Epithelial cell of esophagus (primary cell): ENCODE results near the gene HES5.
"Not testable (repeated sequence)": the region's sequence is repeated elsewhere in the genome, so short reads cannot be mapped to it uniquely, and the experiment has no call there.

Experiments
- DNase-seq: peaks from one replicate; pipeline ENCODE4 v3.0.0; 2010; ENCODE audit warnings: low read depth
- H3K4me3 ChIP-seq: 2 replicates; pipeline ENCODE4 v1.5.1; 2011; ENCODE audit warnings: mild to moderate bottlenecking, low read length, control low read depth
- TF ChIP-seq, protein P1 (sequence below): IDR thresholded peaks from 2 replicates; pipeline ENCODE4 v1.5.1; 2011; ENCODE audit warnings: low read depth, mild to moderate bottlenecking, low read length, control low read depth, inconsistent platforms; ENCODE audit not compliant: insufficient read depth; ENCODE audit errors: missing control alignments

The HES5 gene

DNA sequence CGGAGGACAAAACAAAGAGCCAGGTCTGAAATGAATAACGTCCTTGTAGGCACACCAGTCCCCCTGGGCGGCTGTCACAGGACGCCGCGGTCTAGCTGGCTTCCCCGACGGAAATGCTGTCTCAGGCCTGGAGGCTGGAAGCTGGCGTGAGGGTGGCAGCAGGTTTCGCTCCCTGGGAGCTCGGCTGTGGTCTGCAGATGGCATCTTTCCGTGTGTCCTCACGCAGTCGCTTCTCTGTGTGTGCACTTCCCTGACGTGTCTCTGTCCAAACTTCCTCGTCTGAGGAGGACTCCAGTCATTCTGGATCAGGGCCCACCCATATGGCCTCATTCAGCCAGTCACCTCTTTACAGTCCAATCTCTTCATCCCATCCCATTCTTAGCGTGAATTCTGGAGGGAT is 40.3 kb upstream of the HES5 start:
- no peak for DNase-seq
- TF ChIP-seq, protein P1, sequence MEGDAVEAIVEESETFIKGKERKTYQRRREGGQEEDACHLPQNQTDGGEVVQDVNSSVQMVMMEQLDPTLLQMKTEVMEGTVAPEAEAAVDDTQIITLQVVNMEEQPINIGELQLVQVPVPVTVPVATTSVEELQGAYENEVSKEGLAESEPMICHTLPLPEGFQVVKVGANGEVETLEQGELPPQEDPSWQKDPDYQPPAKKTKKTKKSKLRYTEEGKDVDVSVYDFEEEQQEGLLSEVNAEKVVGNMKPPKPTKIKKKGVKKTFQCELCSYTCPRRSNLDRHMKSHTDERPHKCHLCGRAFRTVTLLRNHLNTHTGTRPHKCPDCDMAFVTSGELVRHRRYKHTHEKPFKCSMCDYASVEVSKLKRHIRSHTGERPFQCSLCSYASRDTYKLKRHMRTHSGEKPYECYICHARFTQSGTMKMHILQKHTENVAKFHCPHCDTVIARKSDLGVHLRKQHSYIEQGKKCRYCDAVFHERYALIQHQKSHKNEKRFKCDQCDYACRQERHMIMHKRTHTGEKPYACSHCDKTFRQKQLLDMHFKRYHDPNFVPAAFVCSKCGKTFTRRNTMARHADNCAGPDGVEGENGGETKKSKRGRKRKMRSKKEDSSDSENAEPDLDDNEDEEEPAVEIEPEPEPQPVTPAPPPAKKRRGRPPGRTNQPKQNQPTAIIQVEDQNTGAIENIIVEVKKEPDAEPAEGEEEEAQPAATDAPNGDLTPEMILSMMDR = no peak

DNA sequence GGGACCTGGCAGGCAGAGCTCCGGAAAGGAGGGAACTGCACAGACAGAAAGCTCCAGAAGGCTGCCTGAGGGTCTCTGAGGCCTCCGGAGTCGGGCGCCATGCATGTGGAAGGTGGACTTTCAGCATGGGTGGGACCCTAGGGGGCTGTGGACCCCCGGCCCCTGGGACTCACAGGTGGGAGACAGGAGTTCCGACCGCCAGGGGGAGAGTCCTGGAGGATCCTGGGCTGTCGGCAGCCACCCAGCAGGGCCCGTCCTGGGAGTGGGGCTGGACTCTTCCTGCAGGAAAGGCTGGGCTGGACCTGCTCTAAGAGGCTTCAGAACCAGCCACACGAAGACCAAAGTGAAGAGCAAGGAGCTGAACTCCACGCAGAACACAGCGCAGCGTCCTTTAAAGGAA is 39.6 kb upstream of the HES5 start:
- not testable (repeated sequence) for DNase-seq, H3K4me3 ChIP-seq

More for the DNA sequence above, 40.3 kb upstream of the HES5 start:
- no peak overlapping the region for H3K4me3 ChIP-seq

DNA sequence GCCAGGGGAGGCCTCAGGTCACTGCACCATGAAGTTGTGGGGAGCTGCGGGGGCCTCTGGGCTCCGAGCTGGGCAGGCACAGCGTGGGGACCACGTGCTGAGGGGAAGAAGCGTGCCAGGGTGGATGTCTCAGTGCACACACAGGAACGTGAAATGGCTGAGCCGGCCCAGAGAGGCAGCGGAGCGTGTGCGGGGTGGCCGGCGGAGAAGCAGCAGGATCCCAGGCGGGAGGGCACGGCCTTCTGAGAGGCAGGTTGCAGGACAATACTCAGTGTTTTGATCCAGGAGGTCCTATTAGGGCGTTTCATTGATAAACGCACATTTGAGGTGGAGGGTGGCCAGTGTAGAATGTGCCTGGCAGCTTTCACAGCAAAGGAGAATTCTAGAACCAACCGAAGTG is 39.0 kb upstream of the HES5 start:
- DNase-seq = no peak
- no peak overlapping the region for H3K4me3 ChIP-seq
- TF ChIP-seq, protein P1 = no peak

DNA sequence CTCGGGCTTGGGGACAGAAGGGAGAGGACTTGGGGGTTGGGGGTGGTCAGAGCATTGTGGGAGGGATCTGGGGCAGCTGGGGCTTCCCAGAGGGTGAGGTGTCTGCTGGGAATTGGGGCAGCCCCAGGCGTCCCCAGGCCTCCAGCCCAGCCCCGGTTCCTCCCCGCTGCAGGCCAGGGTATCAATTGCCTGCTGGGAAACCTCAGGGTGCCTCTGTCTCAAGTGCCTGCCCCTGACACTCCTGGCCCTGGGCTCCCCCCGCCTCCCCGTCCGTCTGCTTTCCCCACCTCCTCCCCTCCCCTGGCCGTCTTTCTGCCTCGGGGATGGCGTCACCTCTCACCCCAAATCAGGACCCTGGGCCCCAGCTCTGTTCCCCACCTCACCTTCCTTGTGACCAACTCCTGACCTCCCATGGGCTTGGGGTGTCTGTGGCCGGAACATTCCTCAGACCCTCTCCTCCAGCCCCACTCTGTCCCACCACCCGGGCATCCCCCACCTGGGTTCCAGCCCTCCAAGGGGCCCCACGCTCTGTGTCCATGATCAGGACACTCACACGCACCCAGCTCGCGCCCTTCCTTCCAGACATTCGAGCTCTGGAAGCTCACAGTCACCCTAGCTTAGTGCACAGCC is 38.2 kb upstream of the HES5 start:
- H3K4me3 ChIP-seq, DNase-seq: not testable (repeated sequence)

DNA sequence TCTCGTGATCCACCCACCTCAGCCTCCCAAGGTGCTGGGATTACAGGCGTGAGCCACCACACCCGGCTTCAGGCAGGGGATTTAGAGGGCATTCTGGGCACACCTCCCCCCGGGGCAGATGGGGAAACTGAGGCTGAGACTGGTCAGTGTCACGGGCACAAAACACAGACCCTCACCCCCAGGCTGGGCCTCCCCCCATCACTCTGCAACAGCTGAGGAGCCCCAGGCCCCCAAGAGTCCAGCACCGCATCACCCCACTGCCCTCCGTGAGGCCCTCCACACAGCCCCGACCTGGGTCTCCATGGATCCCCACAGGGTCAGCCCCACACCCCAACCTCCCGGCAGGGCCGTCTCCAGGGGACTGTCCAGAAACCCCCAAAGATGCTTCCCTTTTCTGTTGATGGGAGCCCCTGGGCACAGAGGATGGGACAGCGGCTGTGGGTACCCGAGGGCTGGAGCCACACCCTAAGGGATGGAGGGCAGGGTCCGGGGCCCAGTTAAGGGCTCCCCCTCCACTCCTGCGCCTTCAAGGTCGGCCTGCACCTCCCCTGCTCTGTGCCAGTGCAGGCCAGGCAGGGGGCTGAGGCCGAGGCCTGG is 37.1 kb upstream of the HES5 start:
- DNase-seq = no peak
- H3K4me3 ChIP-seq = no peak overlapping the region
- TF ChIP-seq, protein P1 = no peak

DNA sequence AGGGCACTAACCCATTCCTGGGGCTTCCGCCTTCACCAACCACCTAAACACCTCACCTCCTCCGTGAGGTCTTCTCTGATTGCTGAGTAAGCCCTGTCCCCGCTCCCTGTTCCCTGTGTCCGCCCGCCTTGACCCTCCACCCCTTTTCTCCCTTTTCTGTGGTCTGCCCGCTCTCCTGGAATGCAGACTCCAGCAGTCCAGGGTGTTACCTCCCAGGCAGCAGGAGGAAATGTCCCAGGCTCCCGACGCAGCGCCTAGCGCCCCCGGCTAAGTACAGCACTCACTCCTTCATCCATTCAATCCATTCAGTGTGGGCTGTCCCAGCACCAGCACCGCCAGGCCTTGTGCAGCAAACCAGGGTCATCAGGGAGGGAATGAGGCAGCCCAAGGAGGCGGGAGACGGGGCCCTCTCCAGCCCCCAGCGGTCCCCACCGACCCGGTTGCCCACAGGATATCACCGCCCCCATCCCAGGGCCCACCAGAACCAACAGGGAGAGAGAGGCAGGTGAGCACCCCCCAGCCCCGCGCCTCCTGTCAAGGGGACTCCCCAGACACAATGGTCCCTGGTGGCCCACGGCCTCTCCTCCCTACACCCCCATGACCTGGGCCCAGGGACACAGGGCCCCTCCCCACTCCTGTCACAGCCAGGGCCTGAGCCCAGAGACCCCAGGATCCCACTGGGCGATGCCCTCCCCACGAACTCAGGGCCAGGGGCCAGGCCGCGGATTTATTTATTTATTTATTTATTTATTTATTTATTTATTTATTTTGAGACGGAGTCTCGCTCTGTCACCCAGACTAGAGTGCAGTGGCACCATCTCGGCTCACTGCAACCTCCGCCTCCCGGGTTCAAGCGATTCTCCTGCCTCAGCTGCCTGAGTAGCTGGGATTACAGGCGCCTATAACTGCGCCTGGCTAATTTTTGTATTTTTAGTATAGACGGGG is 36.3 kb upstream of the HES5 start:
- TF ChIP-seq, protein P1 = no peak
- DNase-seq = no peak

DNA sequence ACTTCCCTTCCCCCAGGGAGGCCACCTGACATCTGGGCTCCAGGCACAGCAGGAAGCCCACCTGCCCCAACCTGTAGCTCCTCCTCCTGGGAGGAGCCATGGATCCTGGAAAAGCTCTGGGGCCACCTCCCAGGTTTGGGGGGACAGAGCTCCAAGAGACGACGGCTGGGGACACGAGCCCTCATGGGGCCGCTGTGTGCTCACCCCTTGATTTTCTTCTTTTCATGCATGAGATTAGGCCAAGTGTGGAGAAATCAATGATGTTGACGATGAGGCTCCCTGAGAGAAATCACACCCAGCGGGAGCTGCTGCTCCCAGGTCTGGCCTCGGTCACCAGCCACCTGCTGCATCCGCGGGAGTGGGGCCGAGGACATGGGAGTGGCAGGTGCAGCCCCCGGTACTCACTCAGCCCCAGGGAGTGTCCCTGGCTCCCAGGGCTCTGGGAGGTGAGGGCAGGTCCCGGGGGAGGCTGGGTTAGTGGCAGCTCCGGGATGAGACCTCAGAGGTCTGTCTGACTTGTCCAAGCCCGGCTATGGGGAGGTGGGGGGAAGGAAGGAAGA is 34.8 kb upstream of the HES5 start:
- H3K4me3 ChIP-seq = no peak overlapping the region
- TF ChIP-seq, protein P1 = no peak
- no peak for DNase-seq

More for the DNA sequence above, 36.3 kb upstream of the HES5 start:
- no peak overlapping the region for H3K4me3 ChIP-seq
